SH-SY5Y (cell line): ENCODE data around the gene SGCD.

ENCODE experiments used
- GATA2 ChIP-seq: IDR thresholded peaks from 2 replicates; pipeline ENCODE4 v1.6.1; 2011; ENCODE audit warnings: mild to moderate bottlenecking, low read depth, low read length
- GATA3 ChIP-seq: IDR thresholded peaks from 2 replicates; pipeline ENCODE4 v1.6.1; 2011; ENCODE audit warnings: low read depth, mild to moderate bottlenecking, low read length, moderate library complexity

DNA sequence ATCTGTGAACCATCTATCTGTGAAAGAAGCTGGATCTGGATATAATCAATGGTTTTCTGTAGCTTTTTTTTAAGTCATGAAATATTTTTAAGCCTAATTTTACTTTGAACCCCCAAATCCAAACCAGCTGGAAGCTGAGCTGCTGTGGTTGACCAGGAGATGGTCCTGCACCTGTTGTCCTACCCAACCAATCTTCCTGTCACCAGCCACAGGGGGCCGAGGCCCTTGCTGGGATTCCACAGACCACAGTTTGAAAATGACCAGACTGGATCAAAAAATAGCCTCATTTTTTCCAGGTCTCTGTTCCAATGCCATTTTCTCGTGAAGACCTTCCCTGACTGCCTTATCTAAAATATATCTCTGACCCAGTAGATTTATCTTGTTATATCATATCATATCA, 200.6 kb downstream of the SGCD start:
- TF ChIP-seq GATA3 (no peak), GATA2 (no peak)
